CD4-positive, alpha-beta memory T cell (primary cell): ENCODE results near the gene CEMIP2. TPM values are rescaled to one million over a fixed set of nuclear protein-coding genes. Genes with fewer than 3 reads are reported as not detected.
A peak's percentile ranks its signal among the peaks of the same experiment; 100 is the strongest.

Source experiments
- CTCF ChIA-PET: fragments of 350-600 bp; sonication (Branson Sonifier 250); formaldehyde crosslinking; loops from one replicate; lab custom pipeline; 2021; ENCODE audit warnings: inconsistent platforms; ENCODE audit not compliant: partially characterized antibody; lab: Charles Lee
- POLR2A ChIA-PET: fragments of 350-600 bp; sonication (Branson Sonifier 250); formaldehyde crosslinking; loops from one replicate; lab custom pipeline; 2021; ENCODE audit not compliant: partially characterized antibody; lab: Charles Lee
- DNase-seq, 5 donors: peaks; one replicate each; pipeline versions ENCODE4 v3.0.0 to v3.0.0-alpha.2; 2020 to 2022; ENCODE audit warnings: mixed read lengths in 1 of 5
- H3K27ac ChIP-seq: one replicate; pipeline ENCODE4 v1.7.0; 2013; ENCODE audit warnings: low read depth, low read length
- H3K27me3 ChIP-seq: 2 replicates; pipeline ENCODE4 v1.7.0; 2013; ENCODE audit warnings: mild to moderate bottlenecking, low read length, moderate library complexity; ENCODE audit not compliant: insufficient read depth
- H3K36me3 ChIP-seq: 2 replicates; pipeline ENCODE4 v1.7.0; 2013; ENCODE audit warnings: mild to moderate bottlenecking, low read length, moderate library complexity; ENCODE audit not compliant: insufficient read depth
- H3K4me1 ChIP-seq: 2 replicates; pipeline ENCODE4 v1.7.0; 2013; ENCODE audit warnings: mild to moderate bottlenecking, low read length, moderate library complexity; ENCODE audit not compliant: insufficient read depth
- H3K4me3 ChIP-seq, 2 donors: one replicate each; pipeline ENCODE4 v1.7.0; 2013; ENCODE audit warnings: low read length in 2 of 2, mild to moderate bottlenecking in 1 of 2
- H3K9me3 ChIP-seq, 2 donors: one replicate each; pipeline ENCODE4 v1.7.0; 2013; ENCODE audit warnings: low read length in 2 of 2, control low read depth in 1 of 2; ENCODE audit not compliant: control insufficient read depth in 1 of 2
- H3K27ac Mint-ChIP-seq, 7 donors: one replicate each; pipeline ENCODE4 v1.8.0; 2020 to 2021; ENCODE audit warnings: mixed read lengths in 7 of 7, mild to moderate bottlenecking in 6 of 7, inconsistent platforms in 3 of 7, moderate library complexity in 3 of 7
- H3K27me3 Mint-ChIP-seq, 2 donors: one replicate each; pipeline ENCODE4 v1.8.0; 2020 to 2021; ENCODE audit warnings: mixed read lengths in 2 of 2
- H3K36me3 Mint-ChIP-seq, 2 donors: one replicate each; pipeline ENCODE4 v1.8.0; 2020 to 2021; ENCODE audit warnings: mixed read lengths in 2 of 2, inconsistent platforms in 1 of 2, mild to moderate bottlenecking in 1 of 2
- H3K4me1 Mint-ChIP-seq, 4 donors: one replicate each; pipeline ENCODE4 v1.8.0; 2020 to 2021; ENCODE audit warnings: mixed read lengths in 4 of 4, mild to moderate bottlenecking in 1 of 4
- H3K4me3 Mint-ChIP-seq, 8 donors: one replicate each; pipeline ENCODE4 v1.8.0; 2020 to 2021; ENCODE audit warnings: mixed read lengths in 8 of 8, mild to moderate bottlenecking in 7 of 8, moderate library complexity in 6 of 8, inconsistent platforms in 3 of 8
- H3K9me3 Mint-ChIP-seq, 8 donors: one replicate each; pipeline ENCODE4 v1.8.0; 2020 to 2021; ENCODE audit warnings: mixed read lengths in 8 of 8, mild to moderate bottlenecking in 5 of 8, inconsistent platforms in 3 of 8, moderate library complexity in 1 of 8
- intact Hi-C: fragments of 100-400 bp; cut with micrococcal nuclease; formaldehyde crosslinking; loops from one replicate; pipeline ENCODE4 v1.15.1; 2023
- polyA plus RNA-seq, 2 donors: library from polyadenylated mRNA; unstranded; fragments of 300-500 nt; fragmentation: Illumina TruSeq; gene quantifications; one replicate each; pipeline ENCODE4 v1.2.3, GENCODE V29; 2021
- total RNA-seq, 2 experiments: library from RNA; stranded (reverse); gene quantifications; one replicate each; pipeline ENCODE4 v1.2.3, GENCODE V29; 2021

CEMIP2 gene
- total and polyA plus RNA-seq, 4 experiments from 2014 or later = 10.0 to 89.4 (median 50.7) TPM

GRCh38 chr9:71643330-71643729 is 125.0 kb downstream of the CEMIP2 start:
- Mint-ChIP-seq H3K4me1 (peaks cover 34 to 55% (median 40%) of the 10 kb centered on the region in 4 donors), H3K27ac (no peak overlapping the region), H3K36me3 (no peaks in the 10 kb centered on the region), H3K9me3 (no peaks in the 10 kb centered on the region), H3K27me3 (no peaks in the 10 kb centered on the region), H3K4me3 (no peak overlapping the region)
- Histone ChIP-seq H3K36me3 (no peaks in the 10 kb centered on the region), H3K9me3 (no peaks in the 10 kb centered on the region), H3K4me1 (peaks cover 36% of the 10 kb centered on the region), H3K27me3 (no peaks in the 10 kb centered on the region), H3K27ac (no peak overlapping the region), H3K4me3 (no peak overlapping the region)
- intact Hi-C loops = no loop called here
- CTCF ChIA-PET = interaction anchor here (0.6 kb wide), 1 partner anchor 466 kb away, joined by 3 read pairs; no protein-coding TSS in a partner anchor
- no peak for DNase-seq
- POLR2A ChIA-PET = no interaction called here

- Histone ChIP-seq H3K9me3 (no peaks in the 10 kb centered on the region), H3K4me3 (no peak overlapping the region), H3K27me3 (no peaks in the 10 kb centered on the region), H3K27ac (no peak overlapping the region), H3K36me3 (no peaks in the 10 kb centered on the region), H3K4me1 (peaks cover 29% of the 10 kb centered on the region)
- no peak overlapping the region for H3K4me3 Mint-ChIP-seq
- H3K27ac Mint-ChIP-seq = no peak overlapping the region
- ChIA-PET POLR2A (interaction anchor here (0.8 kb wide), 1 partner anchor 151 kb away, joined by 3 read pairs; no protein-coding TSS in a partner anchor), CTCF (interaction anchor here (1.1 to 1.4 kb wide), 2 partner anchors 14 to 73 kb away, joined by 4 to 5 read pairs; no protein-coding TSS in a partner anchor)
- no peaks in the 10 kb centered on the region for H3K36me3 Mint-ChIP-seq
- peaks cover 32 to 53% (median 39%) of the 10 kb centered on the region in 4 donors for H3K4me1 Mint-ChIP-seq
- H3K9me3 Mint-ChIP-seq = no peaks in the 10 kb centered on the region
- H3K27me3 Mint-ChIP-seq = no peaks in the 10 kb centered on the region
- intact Hi-C loops = no loop called here
- no peak for DNase-seq
Measured at GRCh38 chr9:71642056-71642455, 126.3 kb downstream of the CEMIP2 start.

- Histone ChIP-seq H3K4me1 (peaks cover 20% of the 10 kb centered on the region), H3K27ac (no peak overlapping the region), H3K9me3 (no peaks in the 10 kb centered on the region), H3K27me3 (no peaks in the 10 kb centered on the region), H3K4me3 (peak overlapping the region in 1 of 2 donors; percentile 36), H3K36me3 (no peaks in the 10 kb centered on the region)
- no peaks in the 10 kb centered on the region for H3K9me3 Mint-ChIP-seq
- peak; percentile 30 to 55 (median 42) for DNase-seq
- peaks cover 23 to 32% (median 25%) of the 10 kb centered on the region in 4 donors for H3K4me1 Mint-ChIP-seq
- peak overlapping the region; percentile 56 to 87 (median 86) for H3K4me3 Mint-ChIP-seq
- ChIA-PET POLR2A (interaction anchor here (0.8 to 2.2 kb wide), 8 partner anchors 9 to 130 kb away, joined by 3 to 11 read pairs (median 3); partner anchors contain the start of gene CEMIP2), CTCF (interaction anchor here (0.8 to 2.8 kb wide), 7 partner anchors 9 to 386 kb away, joined by 3 to 20 read pairs (median 6); no protein-coding TSS in a partner anchor)
- peak overlapping the region in 5 of 7 donors; percentile 78 to 96 (median 91) for H3K27ac Mint-ChIP-seq
- H3K27me3 Mint-ChIP-seq = no peaks in the 10 kb centered on the region
- H3K36me3 Mint-ChIP-seq = no peaks in the 10 kb centered on the region
- intact Hi-C loops = loop anchor here (5.0 kb wide), 1 partner anchor 49 kb away; no protein-coding TSS in a partner anchor
Measured at GRCh38 chr9:71638627-71639026, 129.7 kb downstream of the CEMIP2 start.

GRCh38 chr9:71637926-71638325 is 130.4 kb downstream of the CEMIP2 start:
- Histone ChIP-seq H3K27ac (no peak overlapping the region), H3K27me3 (no peaks in the 10 kb centered on the region), H3K4me3 (no peak overlapping the region), H3K9me3 (no peaks in the 10 kb centered on the region), H3K36me3 (no peaks in the 10 kb centered on the region), H3K4me1 (peaks cover 20% of the 10 kb centered on the region)
- intact Hi-C loops = loop anchor here (5.0 kb wide), 1 partner anchor 49 kb away; no protein-coding TSS in a partner anchor
- Mint-ChIP-seq H3K4me3 (peak overlapping the region in 5 of 8 donors; percentile 78 to 87 (median 87)), H3K27ac (peak overlapping the region in 2 of 7 donors; percentile 94 to 96), H3K4me1 (peaks cover 23 to 32% (median 25%) of the 10 kb centered on the region in 4 donors), H3K36me3 (no peaks in the 10 kb centered on the region), H3K27me3 (no peaks in the 10 kb centered on the region), H3K9me3 (no peaks in the 10 kb centered on the region)
- ChIA-PET CTCF (interaction anchor here (0.8 to 2.8 kb wide), 3 partner anchors 9 to 387 kb away, joined by 3 to 20 read pairs (median 6); no protein-coding TSS in a partner anchor), POLR2A (interaction anchor here (1.0 to 2.2 kb wide), 4 partner anchors 10 to 129 kb away, joined by 3 to 11 read pairs (median 4); no protein-coding TSS in a partner anchor)
- DNase-seq = no peak

- Mint-ChIP-seq H3K27me3 (no peaks in the 10 kb centered on the region), H3K9me3 (no peaks in the 10 kb centered on the region), H3K4me3 (no peak overlapping the region), H3K4me1 (peaks cover 23 to 32% (median 25%) of the 10 kb centered on the region in 4 donors), H3K36me3 (no peaks in the 10 kb centered on the region), H3K27ac (peak overlapping the region in 1 of 7 donors; percentile 44)
- Histone ChIP-seq H3K9me3 (no peaks in the 10 kb centered on the region), H3K27ac (no peak overlapping the region), H3K4me1 (peaks cover 20% of the 10 kb centered on the region), H3K4me3 (no peak overlapping the region), H3K36me3 (no peaks in the 10 kb centered on the region), H3K27me3 (no peaks in the 10 kb centered on the region)
- DNase-seq = no peak
- intact Hi-C loops = loop anchor here (5.0 kb wide), 1 partner anchor 50 kb away; no protein-coding TSS in a partner anchor
- CTCF ChIA-PET = interaction anchor here (0.9 to 1.9 kb wide), 2 partner anchors 48 to 146 kb away, joined by 4 read pairs; no protein-coding TSS in a partner anchor
- POLR2A ChIA-PET = no interaction called here
Measured at GRCh38 chr9:71637375-71637774, 130.9 kb downstream of the CEMIP2 start.

GRCh38 chr9:71636143-71636839 is 132.0 kb downstream of the CEMIP2 start:
- H3K27me3 ChIP-seq = no peaks in the 10 kb centered on the region
- peak overlapping the region in 2 of 7 donors; percentile 5 to 19 for H3K27ac Mint-ChIP-seq
- no peak overlapping the region for H3K4me3 ChIP-seq
- H3K4me1 Mint-ChIP-seq = peaks cover 23 to 32% (median 25%) of the 10 kb centered on the region in 4 donors
- no peak overlapping the region for H3K4me3 Mint-ChIP-seq
- H3K4me1 ChIP-seq = peaks cover 20% of the 10 kb centered on the region
- H3K27me3 Mint-ChIP-seq = no peaks in the 10 kb centered on the region
- no peaks in the 10 kb centered on the region for H3K36me3 Mint-ChIP-seq
- no peak overlapping the region for H3K27ac ChIP-seq
- no peaks in the 10 kb centered on the region for H3K9me3 Mint-ChIP-seq
- CTCF ChIA-PET = interaction anchor here (1.9 kb wide), 1 partner anchor 49 kb away, joined by 4 read pairs; no protein-coding TSS in a partner anchor
- POLR2A ChIA-PET = no interaction called here
- intact Hi-C loops = loop anchor here (5.0 kb wide), 1 partner anchor 51 kb away; no protein-coding TSS in a partner anchor
- H3K36me3 ChIP-seq = no peaks in the 10 kb centered on the region
- H3K9me3 ChIP-seq = no peaks in the 10 kb centered on the region
- no peak for DNase-seq

GRCh38 chr9:71634752-71635151 is 133.6 kb downstream of the CEMIP2 start:
- Mint-ChIP-seq H3K4me3 (no peak overlapping the region), H3K36me3 (no peaks in the 10 kb centered on the region), H3K4me1 (peaks cover 20 to 25% (median 23%) of the 10 kb centered on the region in 4 donors), H3K9me3 (no peaks in the 10 kb centered on the region), H3K27me3 (no peaks in the 10 kb centered on the region), H3K27ac (peak overlapping the region in 1 of 7 donors; percentile 64)
- H3K27me3 ChIP-seq = no peaks in the 10 kb centered on the region
- ChIA-PET POLR2A (no interaction called here), CTCF (no interaction called here)
- no peaks in the 10 kb centered on the region for H3K36me3 ChIP-seq
- H3K4me1 ChIP-seq = peaks cover 20% of the 10 kb centered on the region
- no peak overlapping the region for H3K4me3 ChIP-seq
- no peaks in the 10 kb centered on the region for H3K9me3 ChIP-seq
- DNase-seq = no peak
- intact Hi-C loops = loop anchor here (5.0 kb wide), 1 partner anchor 53 kb away; no protein-coding TSS in a partner anchor
- no peak overlapping the region for H3K27ac ChIP-seq
